Ascending aorta (tissue), 2 donors: ENCODE data around the gene EPHA1. TPM values are rescaled to one million over a fixed set of nuclear protein-coding genes. Genes with fewer than 3 reads are reported as not detected.

Experiments used
- DNase-seq, 2 donors: peaks; one replicate each; pipeline ENCODE4 v3.0.0-alpha.2; 2019; ENCODE audit warnings: low spot score in 2 of 2
- H3K27ac ChIP-seq, 2 donors: fragments of 200-600 bp; sonication (generic); one replicate each; pipeline ENCODE4 v1.5.1; 2016 to 2017; ENCODE audit warnings: mild to moderate bottlenecking in 1 of 2
- H3K27me3 ChIP-seq: fragments of 200-600 bp; sonication (generic); one replicate; pipeline ENCODE4 v1.5.1; 2017
- H3K36me3 ChIP-seq, 2 donors: fragments of 200-600 bp; sonication (generic); one replicate each; pipeline ENCODE4 v1.5.1; 2016
- H3K4me1 ChIP-seq, 2 donors: fragments of 200-600 bp; sonication (generic); one replicate each; pipeline ENCODE4 v1.5.1; 2016 to 2017; ENCODE audit warnings: mild to moderate bottlenecking in 1 of 2
- H3K4me3 ChIP-seq, 2 donors: fragments of 200-600 bp; sonication (generic); one replicate each; pipeline ENCODE4 v1.5.1; 2016 to 2017; ENCODE audit warnings: mild to moderate bottlenecking in 1 of 2
- H3K9me3 ChIP-seq, 2 donors: fragments of 200-600 bp; sonication (generic); one replicate each; pipeline ENCODE4 v1.5.1; 2016
- CTCF ChIP-seq, 3 experiments: fragments of 200-600 bp in 2 of 3; fragments of 450-650 bp in 1 of 3; sonication (generic) in 2 of 3; IDR thresholded peaks; one replicate each; pipeline ENCODE4 v1.5.1; 2016 to 2019; ENCODE audit warnings: antibody characterized with exemption in 3 of 3, mild to moderate bottlenecking in 1 of 3, moderate library complexity in 1 of 3
- intact Hi-C: fragments of 100-400 bp; cut with DNase I; formaldehyde crosslinking; loops from one replicate; pipeline ENCODE4 v1.15.1; 2023
- total RNA-seq: library from RNA; depleted of rRNA; stranded (reverse); fragments of >200 nt; gene quantifications from one replicate; pipeline ENCODE4 v1.1.0, GENCODE V29; 2016

The EPHA1 gene
- total RNA-seq, 1 donor from 2014 or later, result not detected

DNA sequence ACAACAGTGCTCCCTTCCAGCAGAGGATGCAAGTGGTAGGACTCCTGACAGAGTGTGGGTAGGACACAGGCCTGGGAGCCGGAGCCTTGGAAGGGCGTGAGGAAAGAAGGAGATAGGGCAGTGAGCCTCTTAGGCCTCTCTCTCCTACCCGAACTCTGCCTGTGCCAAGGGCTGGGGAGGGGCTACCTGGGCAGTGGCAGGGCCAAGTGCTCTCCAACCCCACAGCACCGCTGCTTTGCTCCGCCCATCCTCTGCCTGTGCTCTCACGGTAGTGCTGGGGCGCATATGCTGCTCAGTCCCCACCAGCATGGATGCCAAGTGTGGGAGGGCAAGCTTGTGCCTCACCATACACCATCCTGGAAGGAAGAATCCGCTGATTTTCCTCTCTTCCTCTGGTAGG lies 53.7 kb downstream of the EPHA1 start:
- Histone ChIP-seq H3K4me1 (no peaks in the 10 kb centered on the region), H3K36me3 (no peaks in the 10 kb centered on the region), H3K9me3 (no peaks in the 10 kb centered on the region), H3K4me3 (no peak overlapping the region), H3K27me3 (no peaks in the 10 kb centered on the region), H3K27ac (no peak overlapping the region)
- no peak for TF ChIP-seq CTCF (IDR thresholded peaks at IDR 0.05)
- DNase-seq, result no peak
- intact Hi-C loops, result no loop called here

- DNase-seq, result no peak
- H3K4me3 ChIP-seq, result no peak overlapping the region
- TF ChIP-seq CTCF (IDR thresholded peaks at IDR 0.05), result no peak
- no peak overlapping the region for H3K27ac ChIP-seq
- no peaks in the 10 kb centered on the region for H3K27me3 ChIP-seq
- no peaks in the 10 kb centered on the region for H3K4me1 ChIP-seq
- intact Hi-C loops, result no loop called here
- no peaks in the 10 kb centered on the region for H3K36me3 ChIP-seq
- H3K9me3 ChIP-seq, result no peaks in the 10 kb centered on the region
Measured at GRCh38 chr7:143354376-143354775, 54.3 kb downstream of the EPHA1 start.

DNA sequence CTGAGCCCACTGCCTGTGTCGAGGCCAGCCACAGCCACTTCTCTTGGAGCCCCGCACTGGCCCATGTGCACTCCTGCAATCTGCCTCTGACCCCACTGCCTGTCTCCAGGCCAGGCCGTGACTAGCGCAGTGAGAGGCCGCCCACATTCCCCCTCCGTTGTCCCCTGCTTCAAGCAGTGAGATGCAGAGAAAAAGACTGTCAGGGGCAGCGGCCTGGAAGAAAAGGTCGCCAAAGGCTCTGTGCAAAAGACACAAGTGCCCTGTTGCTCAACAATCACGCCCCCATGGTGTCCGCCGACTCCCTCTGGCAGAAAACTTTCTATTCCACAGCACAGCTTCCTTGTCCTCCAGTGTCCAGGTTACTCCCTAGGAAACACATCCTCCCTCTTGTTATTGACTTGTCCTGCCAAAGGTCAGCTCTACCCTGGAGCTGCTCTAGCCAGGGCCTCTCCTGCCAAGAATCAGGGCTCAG lies 56.1 kb downstream of the EPHA1 start:
- H3K27me3 ChIP-seq, result no peaks in the 10 kb centered on the region
- no peak for TF ChIP-seq CTCF (IDR thresholded peaks at IDR 0.05)
- H3K4me3 ChIP-seq, result no peak overlapping the region
- no peak for DNase-seq
- no peaks in the 10 kb centered on the region for H3K36me3 ChIP-seq
- H3K9me3 ChIP-seq, result no peaks in the 10 kb centered on the region
- H3K27ac ChIP-seq, result no peak overlapping the region
- intact Hi-C loops, result no loop called here
- no peaks in the 10 kb centered on the region for H3K4me1 ChIP-seq

DNA sequence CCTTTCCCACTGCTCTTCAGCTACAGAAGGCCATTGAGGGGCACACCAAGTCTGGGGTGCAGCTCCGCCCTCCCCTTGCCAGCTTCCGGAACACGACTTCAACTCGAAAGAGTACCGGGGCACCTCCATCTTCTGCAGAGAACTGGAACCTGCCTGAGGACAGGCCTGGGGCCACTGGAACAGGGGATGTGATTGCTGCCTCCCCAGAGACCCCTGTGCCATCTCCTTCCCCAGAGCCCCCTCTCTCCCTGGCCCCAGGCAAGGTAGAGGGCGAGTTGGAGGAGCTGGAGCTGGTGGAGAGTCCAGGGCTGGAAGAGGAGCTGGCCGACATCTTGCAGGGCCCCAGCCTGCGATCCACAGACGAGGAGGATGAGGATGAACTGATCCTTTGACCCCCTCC lies 57.1 kb downstream of the EPHA1 start:
- Histone ChIP-seq H3K27ac (no peak overlapping the region), H3K4me3 (no peak overlapping the region), H3K9me3 (no peaks in the 10 kb centered on the region), H3K36me3 (no peaks in the 10 kb centered on the region), H3K4me1 (no peaks in the 10 kb centered on the region), H3K27me3 (no peaks in the 10 kb centered on the region)
- TF ChIP-seq CTCF (IDR thresholded peaks at IDR 0.05), result no peak
- intact Hi-C loops, result no loop called here
- no peak for DNase-seq

- H3K36me3 ChIP-seq, result no peaks in the 10 kb centered on the region
- H3K27me3 ChIP-seq, result no peaks in the 10 kb centered on the region
- H3K27ac ChIP-seq, result no peak overlapping the region
- H3K4me1 ChIP-seq, result no peaks in the 10 kb centered on the region
- TF ChIP-seq CTCF (IDR thresholded peaks at IDR 0.05), result no peak
- intact Hi-C loops, result no loop called here
- H3K9me3 ChIP-seq, result no peaks in the 10 kb centered on the region
- no peak for DNase-seq
- H3K4me3 ChIP-seq, result no peak overlapping the region
Measured at GRCh38 chr7:143351060-143351459, 57.6 kb downstream of the EPHA1 start.

GRCh38 chr7:143347950-143348349 lies 60.7 kb downstream of the EPHA1 start:
- no peaks in the 10 kb centered on the region for H3K9me3 ChIP-seq
- no peaks in the 10 kb centered on the region for H3K27me3 ChIP-seq
- intact Hi-C loops, result no loop called here
- H3K36me3 ChIP-seq, result no peaks in the 10 kb centered on the region
- peaks cover 0 to 5% of the 10 kb centered on the region in 2 donors for H3K4me1 ChIP-seq
- no peak overlapping the region for H3K27ac ChIP-seq
- TF ChIP-seq CTCF (IDR thresholded peaks at IDR 0.05), result no peak
- H3K4me3 ChIP-seq, result no peak overlapping the region
- no peak for DNase-seq
